ENCODE measurements around the gene LGALS9.
"Not testable (repeated sequence)": the region's sequence is repeated elsewhere in the genome, so short reads cannot be mapped to it uniquely, and the experiment has no call there.

Gene LGALS9

DNA sequence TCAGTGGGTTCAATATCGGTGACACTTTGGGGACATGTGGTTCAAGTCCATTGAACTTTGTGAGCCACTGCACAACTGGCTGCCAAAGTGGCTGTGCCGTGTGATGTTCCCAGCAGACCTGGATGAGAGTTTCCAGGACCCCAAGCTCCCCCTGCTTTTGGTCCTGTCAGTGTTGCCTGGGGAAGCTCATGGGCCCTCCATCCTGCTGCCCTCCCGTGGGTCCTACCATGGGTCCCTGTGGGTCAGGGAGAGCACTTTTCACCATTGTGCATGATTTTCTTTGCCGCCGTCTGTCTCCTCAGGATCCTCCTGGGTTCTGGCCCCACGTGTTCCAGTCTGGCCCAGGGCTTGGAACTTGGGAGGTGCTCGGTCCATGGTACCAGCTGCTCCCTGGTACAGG lies 38.1 kb downstream of the LGALS9 start:
- peak in 1 of 10 donors; percentile 40 for DNase-seq
- intact Hi-C loops (cut with DNase I), result no loop called here

- intact Hi-C loops (cut with DNase I), result no loop called here
- DNase-seq, result peak in 1 of 10 donors; percentile 16
Measured at GRCh38 chr17:27669850-27670249, 38.9 kb downstream of the LGALS9 start.

DNA sequence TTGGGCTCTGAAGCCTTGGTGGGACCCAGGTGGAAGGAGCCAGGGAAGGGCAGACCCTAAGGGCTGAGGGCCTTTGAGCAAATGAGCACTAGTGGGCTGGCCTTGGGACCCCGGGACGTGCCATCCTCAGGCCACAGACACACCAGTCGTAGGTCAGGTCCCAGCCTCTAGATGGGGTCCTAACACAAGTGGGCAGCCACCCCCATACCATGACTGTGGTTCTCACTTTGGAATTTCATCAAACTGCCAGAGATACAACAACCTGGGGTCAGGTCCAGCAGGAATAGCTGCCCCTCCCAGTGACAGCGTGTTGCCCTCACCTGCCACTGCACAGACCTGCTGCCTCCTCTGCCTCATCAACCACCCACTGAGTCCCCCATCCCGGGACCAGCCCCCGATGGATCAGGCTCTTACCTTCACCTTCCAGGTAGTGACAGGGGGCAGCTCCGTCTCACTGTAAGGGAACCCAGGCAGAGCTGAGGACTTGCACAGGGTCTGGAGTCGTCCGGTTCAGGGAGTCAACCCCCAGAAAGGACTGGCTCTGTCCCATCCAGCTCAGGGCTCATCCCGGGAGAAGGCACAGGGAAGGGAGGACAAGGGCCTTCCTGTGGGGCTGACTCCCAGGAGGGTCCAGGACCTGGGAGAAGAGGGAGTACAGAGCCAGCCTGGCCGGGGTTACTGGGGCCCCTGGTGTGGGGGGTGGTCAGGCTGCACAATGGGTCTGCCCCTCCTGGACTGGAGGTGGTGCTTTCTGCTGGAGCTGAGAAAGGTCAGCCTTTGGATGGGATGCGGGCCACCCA lies 40.0 kb downstream of the LGALS9 start:
- DNase-seq, result peak in 2 of 10 donors; percentile 59 to 78
- intact Hi-C loops (cut with DNase I), result no loop called here

DNA sequence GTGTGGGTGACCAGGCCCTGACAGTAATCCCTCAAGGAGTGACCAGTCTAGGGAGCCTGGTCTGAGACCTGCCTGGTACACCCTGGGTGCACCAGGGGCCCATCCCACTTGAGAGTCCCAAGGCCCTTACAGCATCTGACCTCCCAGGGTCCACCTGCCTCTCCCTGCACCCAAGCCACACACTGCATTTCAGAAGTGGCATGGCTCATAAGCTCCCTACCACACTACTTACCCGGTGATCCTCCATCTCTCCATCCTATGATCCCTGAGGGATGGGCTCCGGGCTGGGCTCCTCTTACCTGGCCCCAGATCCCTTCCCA lies 40.6 kb downstream of the LGALS9 start:
- peak in 1 of 10 donors; percentile 40 for DNase-seq
- intact Hi-C loops (cut with DNase I), result no loop called here

GRCh38 chr17:27671977-27672480 lies 41.0 kb downstream of the LGALS9 start:
- intact Hi-C loops (cut with DNase I), result not testable (repeated sequence)
- peak in 1 of 10 donors; percentile 67 for DNase-seq

GRCh38 chr17:27674335-27674734 lies 43.3 kb downstream of the LGALS9 start:
- peak in 1 of 10 donors; percentile 79 for DNase-seq
- intact Hi-C loops (cut with DNase I), result no loop called here

DNA sequence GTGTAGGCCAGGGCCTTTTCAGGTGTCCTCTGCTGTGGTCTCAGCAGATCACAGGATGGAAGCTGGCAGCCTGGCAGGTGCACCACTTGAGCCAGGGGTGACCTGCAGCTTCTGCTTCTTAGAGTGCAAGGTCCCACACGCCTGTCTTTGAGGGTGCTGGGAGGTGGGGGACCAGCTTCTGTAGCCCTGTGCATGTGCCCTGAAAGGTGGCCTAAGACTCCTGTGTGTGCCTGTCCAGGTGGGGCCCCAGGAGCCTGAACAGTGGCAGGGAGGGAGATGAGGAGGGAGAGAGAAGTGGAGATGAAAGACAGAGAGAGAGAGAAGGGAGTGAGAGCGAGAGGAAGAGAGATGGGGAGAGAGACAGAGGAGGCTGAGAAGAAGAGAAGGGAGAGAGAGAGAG lies 46.2 kb downstream of the LGALS9 start:
- DNase-seq, result peak in 1 of 10 donors; percentile 27
- intact Hi-C loops (cut with DNase I), result no loop called here

DNA sequence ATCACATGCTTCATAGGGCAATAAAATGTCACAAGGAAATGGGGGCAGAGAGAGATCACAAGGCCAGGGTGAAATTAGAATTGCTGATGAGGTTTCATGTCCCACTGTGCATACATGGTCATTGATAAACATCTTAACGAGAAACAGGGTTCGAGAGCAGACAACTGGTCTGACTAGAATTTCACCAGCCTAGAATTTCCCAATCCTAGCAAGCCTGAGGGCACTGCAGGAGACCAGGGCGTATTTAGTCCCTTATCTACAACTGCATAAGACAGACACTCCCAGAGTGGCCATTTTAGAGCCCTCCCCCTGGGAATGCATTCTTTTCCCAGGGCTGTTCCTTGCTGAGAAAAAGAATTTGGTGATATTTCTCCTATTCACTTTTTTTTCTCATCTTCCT lies 55.3 kb downstream of the LGALS9 start:
- intact Hi-C loops (cut with DNase I); DNase-seq: not testable (repeated sequence)

DNA sequence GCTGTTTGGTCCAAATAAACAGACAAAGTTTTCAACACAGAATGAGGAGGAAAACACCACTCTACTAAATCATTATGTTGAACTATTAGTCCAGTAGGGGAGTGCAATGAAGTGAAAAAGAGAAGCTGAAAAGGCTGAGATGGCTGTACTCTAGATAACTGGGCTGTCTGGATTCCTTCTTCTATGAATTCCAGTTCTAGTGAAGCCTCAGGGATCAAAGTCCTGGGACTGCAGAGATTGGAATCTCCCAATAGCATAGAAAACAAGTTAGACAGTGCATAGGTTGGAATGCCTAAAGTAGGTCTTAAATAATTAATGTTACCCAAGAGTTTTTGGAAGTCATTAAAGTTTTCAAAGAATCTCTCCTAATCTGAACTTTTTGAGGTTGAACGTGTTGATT lies 59.9 kb downstream of the LGALS9 start:
- DNase-seq, result no peak
- intact Hi-C loops (cut with DNase I), result no loop called here

- DNase-seq; intact Hi-C loops (cut with DNase I): not testable (repeated sequence)
Measured at GRCh38 chr17:27695254-27695814, 64.3 kb downstream of the LGALS9 start.

Data from posterior cingulate gyrus (tissue), 11 donors.